ENCODE results near the gene CCDC85C.

Gene CCDC85C

GRCh38 chr14:99540196-99541032 is 63.6 kb downstream of the CCDC85C start:
- DNase-seq (ENCODE audit: low spot score): no peak
- ChIA-PET POLR2A (ENCODE audit: low non-redundant PET) (no interaction called here), CTCF (interaction anchor here (0.7 kb wide), 1 partner anchor 39 kb away, joined by 3 read pairs; no protein-coding TSS in a partner anchor)
- peak overlapping the region; percentile 20 for H3K27ac ChIP-seq
- TF ChIP-seq CTCF (conservative IDR thresholded peaks at IDR 0.05; ENCODE audit: low read depth): no peak

- TF ChIP-seq CTCF (conservative IDR thresholded peaks at IDR 0.05; ENCODE audit: low read depth): no peak
- ChIA-PET POLR2A (ENCODE audit: low non-redundant PET) (no interaction called here), CTCF (interaction anchor here (0.5 to 1.6 kb wide), 5 partner anchors 16 to 58 kb away, joined by 3 to 6 read pairs (median 3); no protein-coding TSS in a partner anchor)
- no peak for DNase-seq (ENCODE audit: low spot score)
- no peak overlapping the region for H3K27ac ChIP-seq
Measured at GRCh38 chr14:99539491-99539890, 64.5 kb downstream of the CCDC85C start.

- no peak for TF ChIP-seq CTCF (conservative IDR thresholded peaks at IDR 0.05; ENCODE audit: low read depth)
- ChIA-PET CTCF (interaction anchor here (1.2 to 1.6 kb wide), 2 partner anchors 17 to 21 kb away, joined by 3 to 5 read pairs; no protein-coding TSS in a partner anchor), POLR2A (ENCODE audit: low non-redundant PET) (no interaction called here)
- peak overlapping the region; percentile 65; the same call in 1 of the 2 replicates for H3K27ac ChIP-seq
- no peak for DNase-seq (ENCODE audit: low spot score)
Measured at GRCh38 chr14:99538733-99539132, 65.3 kb downstream of the CCDC85C start.

GRCh38 chr14:99538275-99538674 is 65.7 kb downstream of the CCDC85C start:
- no peak for DNase-seq (ENCODE audit: low spot score)
- ChIA-PET POLR2A (ENCODE audit: low non-redundant PET) (interaction anchor here (0.5 kb wide), 1 partner anchor 75 kb away, joined by 5 read pairs; no protein-coding TSS in a partner anchor), CTCF (interaction anchor here (0.6 to 1.6 kb wide), 3 partner anchors 9 to 20 kb away, joined by 3 to 5 read pairs (median 3); no protein-coding TSS in a partner anchor)
- H3K27ac ChIP-seq: peak overlapping the region; percentile 65
- TF ChIP-seq CTCF (conservative IDR thresholded peaks at IDR 0.05; ENCODE audit: low read depth): no peak

GRCh38 chr14:99537399-99537798 is 66.6 kb downstream of the CCDC85C start:
- ChIA-PET CTCF (no interaction called here), POLR2A (ENCODE audit: low non-redundant PET) (no interaction called here)
- DNase-seq (ENCODE audit: low spot score): peak; percentile 86
- peak overlapping the region; percentile 65 for H3K27ac ChIP-seq
- no peak for TF ChIP-seq CTCF (conservative IDR thresholded peaks at IDR 0.05; ENCODE audit: low read depth)

- H3K27ac ChIP-seq: peak overlapping the region; percentile 65
- CTCF ChIA-PET: interaction anchor here (0.6 kb wide), 1 partner anchor 29 kb away, joined by 4 read pairs; no protein-coding TSS in a partner anchor
- POLR2A ChIA-PET (ENCODE audit: low non-redundant PET): no interaction called here
Measured at GRCh38 chr14:99535908-99536778, 67.9 kb downstream of the CCDC85C start.

More at GRCh38 chr14:99535908-99536778, 67.9 kb downstream of the CCDC85C start:
- TF ChIP-seq CTCF (conservative IDR thresholded peaks at IDR 0.05; ENCODE audit: low read depth): no peak
- no peak for DNase-seq (ENCODE audit: low spot score)

Data from RWPE1 (cell line).